Coronary artery (tissue), 2 donors: Measurements from ENCODE around the gene NCEH1.

Experiments
- DNase-seq: peaks from one replicate; pipeline ENCODE4 v3.0.0-alpha.2; 2017; ENCODE audit warnings: low spot score
- H3K27ac ChIP-seq, 2 donors: fragments of 200-600 bp; sonication (generic); one replicate each; pipeline ENCODE4 v1.5.1; 2016 to 2019
- H3K4me3 ChIP-seq: fragments of 200-600 bp; sonication (generic); 2 replicates; pipeline ENCODE4 v1.5.1; 2016; ENCODE audit warnings: mild to moderate bottlenecking, moderate library complexity
- TF ChIP-seq, protein P1 (sequence below): fragments of 200-600 bp; sonication (generic); IDR thresholded peaks from one replicate; pipeline ENCODE4 v1.5.1; 2019; ENCODE audit warnings: antibody characterized with exemption

NCEH1 gene

DNA sequence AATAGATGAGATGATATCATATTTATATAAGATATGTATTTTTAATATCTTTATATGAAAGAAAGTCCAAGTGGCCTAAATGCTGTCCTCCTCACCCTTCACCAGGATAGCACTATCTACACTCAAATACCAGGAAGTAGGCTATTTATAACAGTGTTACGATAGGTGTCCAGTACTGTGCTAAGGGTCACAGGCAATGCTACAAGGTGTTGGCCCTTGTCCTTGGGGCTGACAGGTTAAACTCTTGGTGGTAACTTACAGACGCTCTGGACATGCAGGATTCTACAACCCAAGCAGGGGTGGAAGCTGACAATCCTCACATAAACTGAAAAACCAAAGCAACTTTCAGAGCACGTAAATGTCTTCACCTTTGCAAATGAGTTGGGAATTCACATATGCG is 22.3 kb downstream of the NCEH1 start:
- no peak for DNase-seq
- TF ChIP-seq, protein P1, sequence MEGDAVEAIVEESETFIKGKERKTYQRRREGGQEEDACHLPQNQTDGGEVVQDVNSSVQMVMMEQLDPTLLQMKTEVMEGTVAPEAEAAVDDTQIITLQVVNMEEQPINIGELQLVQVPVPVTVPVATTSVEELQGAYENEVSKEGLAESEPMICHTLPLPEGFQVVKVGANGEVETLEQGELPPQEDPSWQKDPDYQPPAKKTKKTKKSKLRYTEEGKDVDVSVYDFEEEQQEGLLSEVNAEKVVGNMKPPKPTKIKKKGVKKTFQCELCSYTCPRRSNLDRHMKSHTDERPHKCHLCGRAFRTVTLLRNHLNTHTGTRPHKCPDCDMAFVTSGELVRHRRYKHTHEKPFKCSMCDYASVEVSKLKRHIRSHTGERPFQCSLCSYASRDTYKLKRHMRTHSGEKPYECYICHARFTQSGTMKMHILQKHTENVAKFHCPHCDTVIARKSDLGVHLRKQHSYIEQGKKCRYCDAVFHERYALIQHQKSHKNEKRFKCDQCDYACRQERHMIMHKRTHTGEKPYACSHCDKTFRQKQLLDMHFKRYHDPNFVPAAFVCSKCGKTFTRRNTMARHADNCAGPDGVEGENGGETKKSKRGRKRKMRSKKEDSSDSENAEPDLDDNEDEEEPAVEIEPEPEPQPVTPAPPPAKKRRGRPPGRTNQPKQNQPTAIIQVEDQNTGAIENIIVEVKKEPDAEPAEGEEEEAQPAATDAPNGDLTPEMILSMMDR = no peak
- Histone ChIP-seq H3K4me3 (no peak overlapping the region), H3K27ac (no peak overlapping the region)

DNA sequence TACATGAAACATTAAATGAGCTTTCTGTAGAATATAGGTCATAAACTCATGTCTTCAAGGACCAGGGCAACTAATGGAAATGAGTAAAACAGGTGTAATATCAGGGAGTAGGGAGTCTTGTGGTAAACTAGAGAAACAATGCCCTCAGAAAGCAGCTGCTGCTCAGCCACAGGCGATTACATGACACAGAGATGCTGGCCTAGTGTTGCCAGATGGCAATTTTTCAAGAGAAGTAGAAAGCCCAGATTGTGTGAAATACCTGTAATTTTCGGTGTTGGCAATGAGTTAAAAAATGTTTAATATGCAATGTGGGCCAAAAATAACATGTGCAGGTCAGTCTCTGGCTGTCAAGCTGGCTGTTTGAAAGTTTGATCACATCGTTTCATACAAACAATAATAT is 23.4 kb downstream of the NCEH1 start:
- H3K4me3 ChIP-seq = no peak overlapping the region
- no peak overlapping the region for H3K27ac ChIP-seq
- DNase-seq = no peak
- TF ChIP-seq, protein P1 = no peak

DNA sequence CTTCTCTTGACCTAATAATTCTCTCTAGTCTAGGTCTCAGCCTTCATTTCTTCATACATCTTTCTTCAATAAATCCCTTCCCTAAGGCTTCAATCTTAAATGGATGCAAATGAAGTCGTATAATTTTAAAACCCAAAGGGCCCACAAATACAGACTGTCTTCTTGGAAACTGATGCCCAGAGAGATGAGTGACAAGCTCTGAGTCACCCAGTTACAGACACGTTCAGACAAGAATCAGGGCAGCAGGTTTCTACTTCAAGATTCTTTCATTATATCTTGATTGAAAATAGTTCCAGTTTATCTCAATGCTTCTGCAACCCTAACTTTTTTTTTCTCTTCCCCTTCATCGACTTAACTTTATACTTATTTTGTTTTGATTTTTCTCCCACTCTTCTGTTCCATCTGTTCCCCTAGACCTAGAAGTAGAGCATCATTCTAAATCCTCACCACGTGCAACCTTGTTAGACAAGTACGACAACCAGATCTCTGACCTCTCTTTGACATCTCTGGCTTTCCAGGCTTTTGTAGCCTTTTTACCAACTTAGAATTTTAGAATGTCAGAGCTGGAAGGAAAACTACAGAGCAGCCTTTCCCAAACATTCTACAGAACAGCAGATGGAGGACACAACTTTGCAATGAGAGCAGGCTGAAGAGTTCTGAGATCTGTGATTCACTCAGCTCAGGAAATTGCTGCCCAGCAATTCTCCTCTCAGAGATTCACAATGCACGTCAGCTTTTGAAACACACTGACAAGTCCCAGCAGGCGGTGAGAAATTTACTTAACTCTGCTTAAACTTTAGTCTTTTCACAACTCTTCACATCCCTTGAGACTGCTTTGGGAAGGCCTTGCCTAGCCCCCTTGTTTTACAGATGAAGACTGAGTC is 25.3 kb downstream of the NCEH1 start:
- H3K27ac ChIP-seq = no peak overlapping the region
- TF ChIP-seq, protein P1 = no peak
- H3K4me3 ChIP-seq = no peak overlapping the region
- no peak for DNase-seq

DNA sequence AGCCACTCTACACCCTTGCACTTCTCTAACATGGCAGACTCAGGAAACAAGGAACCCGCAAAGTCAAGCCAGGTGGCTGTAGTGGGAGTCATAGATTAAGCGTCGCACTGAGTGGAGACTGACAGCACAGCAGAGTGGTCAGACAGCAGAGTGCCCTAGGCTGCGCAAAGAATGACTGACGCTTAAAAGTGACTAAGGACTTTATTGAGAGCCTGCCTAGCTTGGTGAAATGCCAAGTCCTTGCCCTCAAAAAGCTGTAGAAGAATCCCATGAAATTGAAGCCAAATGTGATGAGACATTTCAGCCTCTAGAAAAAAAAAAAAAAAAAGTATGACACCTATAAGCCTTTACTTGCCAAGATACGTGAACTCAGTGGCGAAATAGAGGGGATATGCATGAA is 30.2 kb downstream of the NCEH1 start:
- no peak for DNase-seq
- H3K4me3 ChIP-seq = no peak overlapping the region
- TF ChIP-seq, protein P1 = no peak
- H3K27ac ChIP-seq = no peak overlapping the region

DNA sequence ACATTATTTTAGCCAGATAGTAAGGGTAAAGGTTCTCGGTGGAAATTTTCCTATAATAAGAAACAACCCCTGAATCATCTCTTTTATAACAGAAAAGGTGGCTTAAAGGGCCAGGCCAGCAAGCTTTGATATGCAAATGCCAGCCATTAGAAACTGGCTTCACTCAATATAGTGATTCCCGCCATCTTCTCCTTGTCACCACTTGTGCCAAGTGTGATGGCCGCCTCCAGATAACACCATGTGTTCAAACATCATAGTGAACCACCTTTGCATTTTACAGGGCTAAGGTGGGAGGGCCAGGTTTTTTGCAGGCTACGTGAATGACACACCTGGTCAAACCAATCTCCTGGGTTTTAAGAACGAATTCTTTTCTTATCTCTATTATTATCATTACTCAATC is 31.3 kb downstream of the NCEH1 start:
- no peak for DNase-seq
- H3K4me3 ChIP-seq = no peak overlapping the region
- TF ChIP-seq, protein P1 = no peak

DNA sequence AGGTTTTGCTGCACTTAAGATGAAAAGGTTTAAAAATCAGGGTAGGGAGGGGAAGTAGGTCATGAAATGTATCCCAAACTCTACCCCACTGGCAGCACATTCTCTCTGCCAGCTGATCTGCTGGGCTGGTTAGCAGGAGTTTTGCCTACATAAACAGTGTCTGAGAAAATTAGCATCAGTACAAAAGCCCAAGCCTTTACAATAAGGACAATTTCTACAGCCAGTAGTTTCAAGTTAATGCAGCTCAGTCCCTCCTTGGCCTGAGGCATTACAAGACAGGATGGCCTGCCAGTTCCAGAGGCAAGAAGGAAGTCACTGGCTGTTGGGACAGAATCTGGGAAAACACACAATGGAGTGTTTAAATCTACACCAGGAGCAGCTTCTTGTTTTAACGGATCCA is 32.8 kb downstream of the NCEH1 start:
- peak overlapping the region in 1 of 2 donors; percentile 26 for H3K27ac ChIP-seq
- TF ChIP-seq, protein P1 = no peak
- DNase-seq = no peak

More for the DNA sequence above, 31.3 kb downstream of the NCEH1 start:
- H3K27ac ChIP-seq = no peak overlapping the region

More for the DNA sequence above, 32.8 kb downstream of the NCEH1 start:
- H3K4me3 ChIP-seq = no peak overlapping the region
